HepG2 (cell line): Measurements from ENCODE around the gene PPP4R1. TPM values are rescaled to one million over a fixed set of nuclear protein-coding genes. Genes with fewer than 3 reads are reported as not detected.

Experiments used
- JUNB ChIP-seq: sonication (generic); formaldehyde crosslinking; IDR thresholded peaks from 2 replicates; pipeline ENCODE4 v1.8.0; 2022; ENCODE audit warnings: missing genetic modification reagents, mild to moderate bottlenecking, borderline replicate concordance
- RAD21 ChIP-seq: fragments of 450-650 bp; formaldehyde crosslinking; IDR thresholded peaks from 2 replicates; pipeline ENCODE4 v1.5.0; 2020; ENCODE audit warnings: mild to moderate bottlenecking
- SNAPC5 ChIP-seq: sonication (generic); formaldehyde crosslinking; IDR thresholded peaks from 2 replicates; pipeline ENCODE4 v1.8.1; 2023; ENCODE audit warnings: mild to moderate bottlenecking, missing genetic modification reagents, borderline replicate concordance
- YY1 ChIP-seq: IDR thresholded peaks from 2 replicates; pipeline ENCODE4 v1.6.1; 2011; ENCODE audit warnings: low read length, low read depth, moderate library complexity, mild to moderate bottlenecking; ENCODE audit not compliant: insufficient read depth, insufficient replicate concordance
- ZFAT ChIP-seq: sonication (generic); formaldehyde crosslinking; conservative IDR thresholded peaks from 2 replicates; pipeline ENCODE4 v1.8.1; 2023; ENCODE audit warnings: missing genetic modification reagents, inconsistent platforms
- ZFY ChIP-seq: sonication (generic); formaldehyde crosslinking; IDR thresholded peaks from 2 replicates; pipeline ENCODE4 v1.4.0; 2020; ENCODE audit warnings: missing genetic modification reagents
- ZFYVE20 ChIP-seq: sonication (generic); formaldehyde crosslinking; IDR thresholded peaks from 2 replicates; pipeline ENCODE4 v1.8.0; 2023; ENCODE audit warnings: low read depth, mild to moderate bottlenecking, moderate library complexity, missing genetic modification reagents, borderline replicate concordance
- ZNF121 ChIP-seq: sonication (generic); formaldehyde crosslinking; IDR thresholded peaks from 2 replicates; pipeline ENCODE4 v1.5.0; 2020; ENCODE audit warnings: mild to moderate bottlenecking, missing genetic modification reagents
- ZNF329 ChIP-seq: sonication (generic); formaldehyde crosslinking; IDR thresholded peaks from 2 replicates; pipeline ENCODE4 v1.9.0; 2021; ENCODE audit warnings: low read depth, mild to moderate bottlenecking, missing genetic modification reagents
- ZNF33B ChIP-seq: sonication (generic); formaldehyde crosslinking; IDR thresholded peaks from 2 replicates; pipeline ENCODE4 v1.5.1; 2020; ENCODE audit warnings: mild to moderate bottlenecking, missing genetic modification reagents
- ZNF34 ChIP-seq: sonication (generic); formaldehyde crosslinking; IDR thresholded peaks from 2 replicates; pipeline ENCODE4 v1.4.0; 2020; ENCODE audit warnings: mild to moderate bottlenecking, missing genetic modification reagents, borderline replicate concordance
- ZNF777 ChIP-seq: sonication (generic); formaldehyde crosslinking; IDR thresholded peaks from 2 replicates; pipeline ENCODE4 v1.4.0; 2020; ENCODE audit warnings: missing genetic modification reagents
- polyA plus RNA-seq, 8 experiments: library from polyadenylated mRNA; depleted of rRNA in 3 of 8; stranded (reverse) in 7 of 8; unstranded in 1 of 8; fragments of >200 nt; fragmentation: Illumina TruSeq in 4 of 8; extraction: Trizol in 4 of 8; gene quantifications; 2 replicates each; pipeline versions ENCODE4 v1.2.1 to v1.2.3, GENCODE V29; 2011 to 2016; ENCODE audit warnings: low read depth in 4 of 8, missing spikeins in 1 of 8, mixed read lengths in 1 of 8; ENCODE audit not compliant: insufficient read depth in 1 of 8
- total RNA-seq, 5 experiments: library from RNA; depleted of rRNA; stranded (reverse); fragments of >200 nt; fragmentation: Illumina TruSeq; extraction: Trizol; gene quantifications; 2 replicates each; pipeline ENCODE4 v1.2.3, GENCODE V29; 2016; ENCODE audit warnings: low read depth in 1 of 5
- TF ChIP-seq, protein P1 (sequence below): sonication (generic); formaldehyde crosslinking; IDR thresholded peaks from 2 replicates; pipeline ENCODE4 v1.4.0; 2020; ENCODE audit warnings: missing genetic modification reagents; ENCODE audit errors: not compliant biosample characterization
- TF ChIP-seq, protein P2 (sequence below), 2 experiments: fragments of 450-650 bp in 1 of 2; sonication (generic) in 1 of 2; formaldehyde crosslinking in 1 of 2; IDR thresholded peaks; 2 replicates each; pipeline versions ENCODE4 v1.6.1 to v1.8.0; 2016 to 2022; ENCODE audit warnings: antibody characterized with exemption in 1 of 2, mild to moderate bottlenecking in 1 of 2, missing genetic modification reagents in 1 of 2

PPP4R1 gene
- total and polyA plus RNA-seq, 2 of the 13 experiments (the other 11 are each of a cell fraction or from before 2014, with no cell fraction given): 66.5 to 72.4 TPM

GRCh38 chr18:9614401-9615279, at the start of gene PPP4R1 (continued):
- TF ChIP-seq ZFY (CRISPR knock-in tag) (peak; percentile 92), ZNF329 (CRISPR knock-in tag) (0 out of 2 replicates have a peak, but pooled peaks have one; percentile 53), ZNF121 (no peak), ZFYVE20 (peak; percentile 21; the same call in 1 of the 2 replicates), ZFAT (CRISPR knock-in tag) (no peak), SNAPC5 (CRISPR knock-in tag) (0 out of 2 replicates have a peak, but pooled peaks have one; percentile 17), RAD21 (CRISPR knock-in tag) (peak; percentile 49; the same call in 1 of the 2 replicates), ZNF777 (CRISPR knock-in tag) (peak; percentile 84), ZNF33B (CRISPR knock-in tag) (peak; percentile 70; the same call in 1 of the 2 replicates), YY1 (peak; percentile 80), JUNB (CRISPR knock-in tag) (no peak), ZNF34 (CRISPR knock-in tag) (0 out of 2 replicates have a peak, but pooled peaks have one; percentile 30)
- TF ChIP-seq, protein P1, sequence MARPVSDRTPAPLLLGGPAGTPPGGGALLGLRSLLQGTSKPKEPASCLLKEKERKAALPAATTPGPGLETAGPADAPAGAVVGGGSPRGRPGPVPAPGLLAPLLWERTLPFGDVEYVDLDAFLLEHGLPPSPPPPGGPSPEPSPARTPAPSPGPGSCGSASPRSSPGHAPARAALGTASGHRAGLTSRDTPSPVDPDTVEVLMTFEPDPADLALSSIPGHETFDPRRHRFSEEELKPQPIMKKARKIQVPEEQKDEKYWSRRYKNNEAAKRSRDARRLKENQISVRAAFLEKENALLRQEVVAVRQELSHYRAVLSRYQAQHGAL (CRISPR knock-in tag): peak; percentile 36
- TF ChIP-seq, protein P2, sequence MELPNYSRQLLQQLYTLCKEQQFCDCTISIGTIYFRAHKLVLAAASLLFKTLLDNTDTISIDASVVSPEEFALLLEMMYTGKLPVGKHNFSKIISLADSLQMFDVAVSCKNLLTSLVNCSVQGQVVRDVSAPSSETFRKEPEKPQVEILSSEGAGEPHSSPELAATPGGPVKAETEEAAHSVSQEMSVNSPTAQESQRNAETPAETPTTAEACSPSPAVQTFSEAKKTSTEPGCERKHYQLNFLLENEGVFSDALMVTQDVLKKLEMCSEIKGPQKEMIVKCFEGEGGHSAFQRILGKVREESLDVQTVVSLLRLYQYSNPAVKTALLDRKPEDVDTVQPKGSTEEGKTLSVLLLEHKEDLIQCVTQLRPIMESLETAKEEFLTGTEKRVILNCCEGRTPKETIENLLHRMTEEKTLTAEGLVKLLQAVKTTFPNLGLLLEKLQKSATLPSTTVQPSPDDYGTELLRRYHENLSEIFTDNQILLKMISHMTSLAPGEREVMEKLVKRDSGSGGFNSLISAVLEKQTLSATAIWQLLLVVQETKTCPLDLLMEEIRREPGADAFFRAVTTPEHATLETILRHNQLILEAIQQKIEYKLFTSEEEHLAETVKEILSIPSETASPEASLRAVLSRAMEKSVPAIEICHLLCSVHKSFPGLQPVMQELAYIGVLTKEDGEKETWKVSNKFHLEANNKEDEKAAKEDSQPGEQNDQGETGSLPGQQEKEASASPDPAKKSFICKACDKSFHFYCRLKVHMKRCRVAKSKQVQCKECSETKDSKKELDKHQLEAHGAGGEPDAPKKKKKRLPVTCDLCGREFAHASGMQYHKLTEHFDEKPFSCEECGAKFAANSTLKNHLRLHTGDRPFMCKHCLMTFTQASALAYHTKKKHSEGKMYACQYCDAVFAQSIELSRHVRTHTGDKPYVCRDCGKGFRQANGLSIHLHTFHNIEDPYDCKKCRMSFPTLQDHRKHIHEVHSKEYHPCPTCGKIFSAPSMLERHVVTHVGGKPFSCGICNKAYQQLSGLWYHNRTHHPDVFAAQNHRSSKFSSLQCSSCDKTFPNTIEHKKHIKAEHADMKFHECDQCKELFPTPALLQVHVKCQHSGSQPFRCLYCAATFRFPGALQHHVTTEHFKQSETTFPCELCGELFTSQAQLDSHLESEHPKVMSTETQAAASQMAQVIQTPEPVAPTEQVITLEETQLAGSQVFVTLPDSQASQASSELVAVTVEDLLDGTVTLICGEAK (IDR thresholded peaks at IDR 0.05): no peak
- TF ChIP-seq, protein P2 (CRISPR knock-in tag; IDR thresholded peaks at IDR 0.05): peak; percentile 59; the same call in 1 of the 2 replicates
